Transverse colon (tissue), 4 donors: Measurements from ENCODE around the gene ZDHHC14. TPM values are rescaled to one million over a fixed set of nuclear protein-coding genes. Genes with fewer than 3 reads are reported as not detected.

ENCODE experiments used
- DNase-seq: peaks from one replicate; pipeline ENCODE4 v3.0.0-alpha.2; 2019
- H3K27ac ChIP-seq, 4 donors: fragments of 200-600 bp; sonication (generic); 2 replicates each; pipeline ENCODE4 v1.5.1; 2016 to 2018; ENCODE audit warnings: inconsistent platforms in 4 of 4
- H3K27me3 ChIP-seq: fragments of 200-600 bp; sonication (generic); 2 replicates; pipeline ENCODE4 v1.5.1; 2017; ENCODE audit warnings: inconsistent platforms
- H3K36me3 ChIP-seq, 4 donors: fragments of 200-600 bp; sonication (generic); 2 replicates each; pipeline ENCODE4 v1.5.1; 2017 to 2019; ENCODE audit warnings: inconsistent platforms in 4 of 4
- H3K4me1 ChIP-seq, 4 donors: fragments of 200-600 bp; sonication (generic); 2 replicates each; pipeline ENCODE4 v1.5.1; 2017 to 2020; ENCODE audit warnings: inconsistent platforms in 4 of 4
- H3K4me3 ChIP-seq, 4 donors: fragments of 200-600 bp; sonication (generic); 1 replicate in 1 of 4; 2 replicates in 3 of 4; pipeline versions ENCODE4 v1.5.1 to v1.6.1; 2017 to 2019; ENCODE audit warnings: inconsistent platforms in 4 of 4
- H3K9me3 ChIP-seq, 2 donors: fragments of 200-600 bp; sonication (generic); 2 replicates each; pipeline ENCODE4 v1.5.1; 2017 to 2019; ENCODE audit warnings: inconsistent platforms in 2 of 2
- CTCF ChIP-seq, 5 experiments: fragments of 200-600 bp in 3 of 5; fragments of 450-650 bp in 2 of 5; sonication (generic) in 3 of 5; IDR thresholded peaks; 1 replicate in 2 of 5; 2 replicates in 3 of 5; pipeline ENCODE4 v1.5.1; 2016 to 2017; ENCODE audit warnings: antibody characterized with exemption in 5 of 5, inconsistent platforms in 3 of 5, mild to moderate bottlenecking in 2 of 5, moderate library complexity in 1 of 5
- EP300 ChIP-seq: sonication (generic); formaldehyde crosslinking; IDR thresholded peaks from one replicate; pipeline ENCODE4 v1.6.1; 2017; ENCODE audit warnings: antibody characterized with exemption, low read depth
- POLR2A ChIP-seq: fragments of 450-650 bp; IDR thresholded peaks from one replicate; pipeline ENCODE4 v1.6.1; 2016; ENCODE audit warnings: antibody characterized with exemption, mild to moderate bottlenecking, moderate library complexity
- POLR2AphosphoS5 ChIP-seq, 3 donors: sonication (generic); formaldehyde crosslinking; IDR thresholded peaks; one replicate each; pipeline ENCODE4 v1.6.1; 2016; ENCODE audit warnings: antibody characterized with exemption in 3 of 3
- WGBS, 2 donors: methylation state at CpG; one replicate each; pipeline ENCODE4 v1.1.5; 2018; ENCODE audit warnings: low coverage in 1 of 2; 5-methylcytosine and 5-hydroxymethylcytosine counted together
- in situ Hi-C, 4 donors: fragments of 200-750 bp; cut with MboI; loops; one replicate each; pipeline versions ENCODE4 v1.15.0 to v1.15.1; 2017; ENCODE audit warnings: low sequenced_read_pairs in 3 of 4, low pct_ligation_motif_present in 1 of 4, low pct_unique_long_range_greater_than_20kb in 1 of 4
- intact Hi-C: fragments of 100-400 bp; cut with DNase I; formaldehyde crosslinking; loops from one replicate; pipeline ENCODE4 v1.15.1; 2023; ENCODE audit warnings: low total_unique reads
- total RNA-seq, 4 donors: library from RNA; depleted of rRNA; stranded (reverse); fragments of >200 nt; gene quantifications; one replicate each; pipeline ENCODE4 v1.1.0, GENCODE V29; 2016

ZDHHC14 gene
- total RNA-seq, 4 donors from 2014 or later = 10.2 to 16.5 (median 12.5) TPM

GRCh38 chr6:157651731-157652490 is 270.9 kb downstream of the ZDHHC14 start:
- H3K27ac ChIP-seq = no peak overlapping the region
- no peaks in the 10 kb centered on the region for H3K36me3 ChIP-seq
- intact Hi-C loops = no loop called here
- H3K4me1 ChIP-seq = no peaks in the 10 kb centered on the region
- no peaks in the 10 kb centered on the region for H3K9me3 ChIP-seq
- 92% methylated on average over 13 of the region's 13 CpGs; no CpG with 5 or more reads in 1 of the 2 donors for WGBS, 2 donors
- no peaks in the 10 kb centered on the region for H3K27me3 ChIP-seq
- DNase-seq = no peak
- in situ Hi-C loops = no loop called here
- no peak for TF ChIP-seq CTCF (IDR thresholded peaks at IDR 0.05)
- TF ChIP-seq POLR2AphosphoS5 (IDR thresholded peaks at IDR 0.05) = no peak
- no peak for TF ChIP-seq EP300
- TF ChIP-seq POLR2A = no peak
- H3K4me3 ChIP-seq = no peak overlapping the region

- TF ChIP-seq POLR2AphosphoS5 (IDR thresholded peaks at IDR 0.05) (no peak), POLR2A (no peak)
- 96 to 100% methylated on average over 4 to 18 of the region's 18 CpGs for WGBS, 2 donors
- Histone ChIP-seq H3K36me3 (no peaks in the 10 kb centered on the region), H3K27me3 (no peaks in the 10 kb centered on the region), H3K4me3 (no peak overlapping the region), H3K27ac (no peak overlapping the region), H3K9me3 (no peaks in the 10 kb centered on the region), H3K4me1 (no peaks in the 10 kb centered on the region)
- in situ Hi-C loops (no loop called here), intact Hi-C loops (no loop called here)
- DNase-seq = no peak
Measured at GRCh38 chr6:157652601-157653363, 271.8 kb downstream of the ZDHHC14 start.

DNA sequence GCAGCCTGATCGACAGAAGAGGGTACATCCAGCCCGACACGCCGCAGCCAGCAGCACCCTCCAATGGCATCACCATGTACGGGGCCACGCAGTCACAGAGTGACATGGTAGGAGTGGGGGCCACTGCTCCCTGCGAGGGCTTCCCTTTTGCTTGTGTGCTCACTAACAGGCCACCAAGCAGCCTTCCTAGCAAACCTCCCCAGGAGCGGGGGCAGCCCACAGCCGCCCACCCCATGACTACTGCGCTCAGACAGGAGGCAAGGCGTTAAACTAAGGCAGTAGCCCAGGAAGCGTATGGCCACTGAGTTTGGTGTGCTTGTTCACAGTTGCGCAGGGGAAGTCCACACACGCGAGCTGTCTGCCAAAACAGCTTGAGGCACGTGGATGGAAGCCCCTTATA is 272.5 kb downstream of the ZDHHC14 start:
- in situ Hi-C loops = no loop called here
- H3K36me3 ChIP-seq = no peaks in the 10 kb centered on the region
- no peaks in the 10 kb centered on the region for H3K27me3 ChIP-seq
- 94 to 95% methylated on average over 4 to 16 of the region's 16 CpGs for WGBS, 2 donors
- no peaks in the 10 kb centered on the region for H3K4me1 ChIP-seq
- intact Hi-C loops = no loop called here
- H3K27ac ChIP-seq = no peak overlapping the region
- TF ChIP-seq CTCF (IDR thresholded peaks at IDR 0.05) (no peak), POLR2AphosphoS5 (IDR thresholded peaks at IDR 0.05) (no peak), POLR2A (no peak), EP300 (no peak)
- H3K9me3 ChIP-seq = no peaks in the 10 kb centered on the region
- no peak overlapping the region for H3K4me3 ChIP-seq
- DNase-seq = no peak

GRCh38 chr6:157655139-157655538 is 274.1 kb downstream of the ZDHHC14 start:
- Histone ChIP-seq H3K27ac (no peak overlapping the region), H3K36me3 (no peaks in the 10 kb centered on the region), H3K4me1 (no peaks in the 10 kb centered on the region), H3K4me3 (no peak overlapping the region), H3K27me3 (no peaks in the 10 kb centered on the region), H3K9me3 (no peaks in the 10 kb centered on the region)
- 67 to 93% methylated on average over 1 to 8 of the region's 8 CpGs for WGBS, 2 donors
- intact Hi-C loops (no loop called here), in situ Hi-C loops (no loop called here)
- DNase-seq = no peak
- no peak for TF ChIP-seq POLR2AphosphoS5 (IDR thresholded peaks at IDR 0.05)

- Histone ChIP-seq H3K4me3 (no peak overlapping the region), H3K4me1 (peaks cover 0 to 4% (median 0%) of the 10 kb centered on the region in 4 donors), H3K9me3 (no peaks in the 10 kb centered on the region), H3K27ac (no peak overlapping the region), H3K27me3 (no peaks in the 10 kb centered on the region), H3K36me3 (no peaks in the 10 kb centered on the region)
- TF ChIP-seq POLR2A (no peak), POLR2AphosphoS5 (IDR thresholded peaks at IDR 0.05) (no peak), CTCF (IDR thresholded peaks at IDR 0.05) (no peak)
- intact Hi-C loops = no loop called here
- DNase-seq = no peak
- in situ Hi-C loops = no loop called here
- 98 to 100% methylated on average over 2 to 7 of the region's 7 CpGs for WGBS, 2 donors
Measured at GRCh38 chr6:157656437-157656997, 275.5 kb downstream of the ZDHHC14 start.
